CD4-positive, alpha-beta T cell treated with Interleukin-15 for 1 hour (primary cell): Measurements from ENCODE around the gene GNPAT.

Experiments
- DNase-seq: peaks from one replicate; pipeline ENCODE4 v3.0.0-alpha.2; 2020

Gene GNPAT

DNA sequence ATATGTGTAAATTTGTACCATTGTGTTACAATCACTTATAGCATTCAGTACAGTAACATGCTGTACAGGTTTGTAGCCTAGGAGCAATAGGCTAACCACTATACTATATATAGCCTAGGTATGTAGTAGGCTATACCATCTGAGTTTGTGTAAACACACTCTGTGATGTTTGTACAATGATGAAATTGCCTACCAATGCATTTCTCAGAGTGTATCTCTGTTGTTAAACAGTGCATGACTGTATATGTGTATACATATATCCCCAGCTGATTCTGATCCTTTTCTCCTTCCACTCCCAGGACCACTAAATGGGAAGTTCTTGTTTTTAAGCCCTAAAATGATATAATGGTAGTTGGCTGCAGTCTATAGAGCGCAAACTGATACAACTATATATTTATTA lies 7.8 kb downstream of the GNPAT start:
- no peak for DNase-seq

DNA sequence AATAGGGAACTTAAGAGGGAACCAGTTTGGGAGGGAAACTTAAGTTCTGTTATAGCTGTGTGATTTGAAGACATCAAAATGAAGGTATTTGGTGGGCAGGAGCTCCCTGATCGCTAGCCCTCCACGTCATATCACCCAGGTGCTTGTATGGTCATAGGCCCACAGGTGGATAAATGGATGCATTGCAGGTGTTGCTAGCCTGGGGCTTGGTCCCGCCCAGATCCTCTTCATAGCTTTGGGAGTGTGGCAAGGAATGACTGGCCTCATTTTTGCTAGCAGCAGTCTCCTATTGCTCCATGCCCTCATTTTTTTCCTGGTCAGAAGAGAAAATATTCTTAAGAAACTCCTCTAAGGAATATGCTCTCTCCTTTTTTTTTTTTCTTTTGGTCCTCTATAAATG lies 11.3 kb downstream of the GNPAT start:
- no peak for DNase-seq

DNA sequence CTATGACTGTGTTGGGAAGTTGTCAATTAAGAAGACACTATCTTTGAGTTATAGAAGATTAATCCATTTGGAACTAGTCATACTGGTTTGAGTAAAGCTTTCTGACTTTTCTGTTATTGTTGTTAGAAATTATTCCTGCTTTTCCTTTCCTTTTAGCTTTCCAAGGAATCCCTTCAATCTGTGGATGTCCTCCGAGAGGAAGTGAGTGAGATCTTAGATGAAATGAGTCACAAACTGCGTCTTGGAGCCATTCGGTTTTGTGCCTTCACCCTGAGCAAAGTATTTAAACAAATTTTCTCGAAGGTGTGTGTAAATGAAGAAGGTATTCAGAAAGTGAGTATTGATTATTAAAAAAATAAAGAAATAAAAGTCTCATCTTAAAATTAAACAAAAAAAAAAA lies 19.3 kb downstream of the GNPAT start:
- DNase-seq = no peak

GRCh38 chr1:231264642-231265041 lies 23.6 kb downstream of the GNPAT start:
- DNase-seq = no peak

DNA sequence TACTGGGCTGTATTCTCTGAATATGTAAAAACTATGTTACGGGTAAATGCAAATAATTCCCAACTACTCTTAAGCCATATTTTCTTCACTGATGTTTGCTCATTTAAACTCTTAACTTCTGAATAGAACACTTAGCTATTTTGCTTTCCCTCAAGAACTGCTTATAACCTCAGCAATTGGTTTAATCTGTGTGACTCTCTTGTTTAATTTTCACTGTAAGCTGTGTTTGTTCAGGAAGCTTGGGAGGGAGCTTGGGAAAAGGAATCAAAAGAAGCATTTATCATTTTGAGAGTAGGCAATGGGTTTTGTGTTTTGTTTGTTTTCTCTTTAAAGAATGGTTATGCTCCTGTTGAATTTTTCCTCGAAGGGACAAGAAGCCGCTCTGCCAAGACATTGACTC lies 24.4 kb downstream of the GNPAT start:
- no peak for DNase-seq

DNA sequence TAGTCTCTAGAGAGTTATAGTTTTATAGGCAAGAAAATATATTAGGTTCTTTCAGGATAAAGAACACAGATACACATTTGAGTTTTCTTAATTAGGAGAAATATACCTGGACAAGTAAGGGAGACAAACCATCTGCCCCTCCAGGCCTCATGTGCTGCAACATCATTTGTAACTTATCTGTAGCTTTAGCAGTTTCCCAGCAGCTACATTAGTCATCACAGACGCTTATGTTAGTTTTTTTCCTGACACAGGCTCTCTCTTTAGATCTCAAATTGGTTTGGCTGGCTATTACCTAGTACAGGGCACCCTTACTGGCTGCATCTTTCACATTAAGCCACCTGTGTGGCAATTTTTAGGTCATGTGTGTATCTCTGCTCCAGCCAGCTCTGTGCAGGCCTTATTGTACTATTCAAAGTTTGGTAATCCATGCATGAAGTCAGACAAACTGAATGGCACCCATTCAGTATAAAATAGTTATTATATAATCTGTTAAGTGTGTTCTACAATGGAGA lies 25.9 kb downstream of the GNPAT start:
- DNase-seq = no peak

GRCh38 chr1:231272173-231272572 lies 31.2 kb downstream of the GNPAT start:
- DNase-seq = no peak

DNA sequence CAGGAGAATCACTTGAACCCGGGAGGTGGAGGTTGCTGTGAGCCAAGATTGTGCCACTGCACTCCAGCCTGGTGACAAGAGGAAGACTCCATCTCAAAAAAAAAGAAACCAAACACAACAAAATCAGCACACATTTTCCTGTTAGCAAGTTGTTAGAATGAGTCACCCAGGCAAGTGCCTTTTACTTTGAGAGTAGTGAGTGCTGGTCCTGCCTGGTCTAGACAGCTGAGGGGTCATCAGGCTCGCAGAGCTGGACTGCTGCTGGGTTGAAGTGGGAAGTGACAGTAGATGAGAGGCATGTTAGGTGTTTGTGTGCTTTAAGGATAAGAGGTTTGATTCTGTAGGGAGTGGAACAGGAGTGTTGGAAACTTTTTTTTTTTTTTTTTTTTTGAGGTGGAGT lies 31.9 kb downstream of the GNPAT start:
- DNase-seq = no peak

- DNase-seq = no peak
Measured at GRCh38 chr1:231274119-231274825, 33.3 kb downstream of the GNPAT start.

- no peak for DNase-seq
Measured at GRCh38 chr1:231278100-231278790, 37.2 kb downstream of the GNPAT start.

DNA sequence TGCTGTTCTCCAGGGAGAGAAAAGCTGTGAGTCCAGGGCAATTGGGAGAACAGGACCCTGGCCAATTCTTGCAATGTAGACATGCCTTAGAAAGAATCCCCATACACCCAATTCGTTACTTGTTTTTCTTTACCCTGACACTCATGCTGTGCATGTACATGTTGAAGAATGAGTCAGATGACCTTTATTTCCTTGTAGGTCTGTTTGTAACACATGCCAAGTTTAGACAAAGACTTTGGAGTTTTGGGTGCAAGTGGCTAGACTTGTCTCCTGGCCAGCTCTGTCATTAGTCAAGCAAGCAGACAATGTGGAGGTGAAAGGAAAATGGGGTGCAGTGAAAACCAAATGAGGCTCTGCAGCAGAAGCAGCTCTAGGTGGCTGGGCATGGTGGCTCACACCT lies 38.1 kb downstream of the GNPAT start:
- no peak for DNase-seq

DNA sequence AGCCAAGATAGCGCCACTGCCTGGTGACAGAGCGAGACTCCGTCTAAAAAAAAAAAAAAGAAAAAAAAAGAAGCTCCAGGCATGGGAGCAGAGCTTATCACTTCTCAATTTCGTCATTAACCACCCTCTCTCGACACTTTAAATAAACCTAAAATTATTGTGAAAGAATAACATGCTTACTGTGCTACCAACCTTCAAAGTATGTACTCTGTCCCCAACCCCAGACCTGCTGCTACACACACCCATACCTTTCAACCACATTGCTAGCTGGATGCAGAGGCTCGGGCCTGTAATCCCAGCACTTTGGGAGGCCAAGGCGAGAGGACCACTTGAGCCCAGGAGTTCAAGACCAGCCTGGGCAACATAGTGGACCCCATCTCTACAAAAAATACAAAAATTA lies 38.7 kb downstream of the GNPAT start:
- no peak for DNase-seq

- DNase-seq = no peak
Measured at GRCh38 chr1:231284441-231284840, 43.4 kb downstream of the GNPAT start.

DNA sequence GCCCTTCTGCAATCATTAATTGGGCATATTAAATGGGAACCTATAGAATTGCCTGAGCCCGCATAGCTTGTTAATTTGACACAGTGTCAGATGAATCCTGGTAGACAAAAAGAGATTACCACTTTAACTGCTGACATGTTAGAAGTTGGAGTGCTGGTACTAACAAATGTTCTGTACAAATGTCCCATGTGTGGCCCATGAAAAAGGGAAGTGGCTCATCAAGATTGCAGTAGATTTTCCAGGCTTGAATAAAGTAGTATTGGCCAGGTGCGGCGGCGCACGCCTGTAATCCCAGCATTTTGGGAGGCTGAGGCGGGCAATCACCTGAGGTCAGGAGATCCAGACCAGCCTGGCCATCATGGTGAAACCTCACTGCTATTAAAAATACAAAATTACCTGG lies 45.6 kb downstream of the GNPAT start:
- no peak for DNase-seq

DNA sequence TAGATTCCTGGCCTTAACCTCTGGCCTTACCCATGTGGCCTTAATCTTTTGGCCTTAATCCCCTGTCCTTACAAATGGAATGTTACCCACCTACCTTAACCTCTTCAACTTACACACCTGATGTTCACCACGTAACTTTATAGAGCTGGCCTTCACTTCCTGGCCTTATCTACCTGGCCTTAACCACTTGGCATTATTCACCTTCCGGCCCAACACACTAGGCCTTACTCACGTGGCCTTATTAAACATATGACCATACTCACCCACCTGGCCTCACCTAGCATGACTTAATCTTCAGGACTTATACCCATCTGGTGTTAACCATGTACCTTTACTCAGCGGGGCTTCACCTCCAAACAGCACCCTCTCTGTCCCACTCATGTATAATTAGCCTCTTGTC lies 54.9 kb downstream of the GNPAT start:
- DNase-seq = no peak

DNA sequence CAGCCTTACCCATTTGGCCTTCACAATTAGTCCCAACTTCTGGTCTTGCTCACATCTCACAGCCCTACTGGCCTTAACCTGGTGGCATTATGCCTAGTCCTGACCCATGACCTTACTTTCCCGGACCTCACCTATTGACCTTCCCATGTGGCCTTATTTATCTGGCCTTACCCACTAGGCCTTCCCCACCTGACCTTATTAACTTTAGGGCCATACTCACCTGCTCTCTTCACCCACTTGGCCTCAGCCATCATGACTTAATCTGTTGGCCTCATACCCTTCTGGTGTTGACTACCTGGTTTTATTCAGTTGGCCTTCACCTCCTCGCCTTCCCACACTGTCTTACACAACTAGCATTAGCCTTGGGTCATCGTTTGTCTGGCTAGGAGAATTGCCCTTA lies 61.0 kb downstream of the GNPAT start:
- no peak for DNase-seq

DNA sequence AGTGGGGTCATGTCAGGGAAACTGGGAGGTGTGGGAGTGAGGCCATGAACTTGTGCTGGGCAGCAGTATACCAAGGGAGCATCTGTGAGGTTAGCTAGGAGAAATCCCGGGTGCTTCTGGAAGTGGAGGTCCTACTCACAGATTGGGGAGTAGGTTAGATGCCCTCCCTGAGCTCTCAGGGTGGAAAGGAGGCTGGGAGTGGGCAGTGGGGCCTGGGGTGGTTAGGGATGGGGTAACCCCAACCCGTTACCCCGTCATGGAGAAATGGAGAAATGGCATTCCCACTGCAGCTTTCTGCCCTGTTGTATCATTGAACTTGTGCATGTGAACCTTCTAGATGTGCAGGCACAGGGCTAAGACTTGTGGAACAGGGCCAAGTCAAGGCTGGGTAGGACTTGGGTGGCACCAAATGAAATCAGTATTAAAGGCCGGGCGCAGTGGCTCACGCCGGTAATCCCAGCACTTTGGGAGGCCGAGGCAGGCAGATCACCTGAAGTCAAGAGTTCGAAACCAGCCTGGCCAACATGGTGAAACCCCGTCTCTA lies 69.5 kb downstream of the GNPAT start:
- DNase-seq = no peak

DNA sequence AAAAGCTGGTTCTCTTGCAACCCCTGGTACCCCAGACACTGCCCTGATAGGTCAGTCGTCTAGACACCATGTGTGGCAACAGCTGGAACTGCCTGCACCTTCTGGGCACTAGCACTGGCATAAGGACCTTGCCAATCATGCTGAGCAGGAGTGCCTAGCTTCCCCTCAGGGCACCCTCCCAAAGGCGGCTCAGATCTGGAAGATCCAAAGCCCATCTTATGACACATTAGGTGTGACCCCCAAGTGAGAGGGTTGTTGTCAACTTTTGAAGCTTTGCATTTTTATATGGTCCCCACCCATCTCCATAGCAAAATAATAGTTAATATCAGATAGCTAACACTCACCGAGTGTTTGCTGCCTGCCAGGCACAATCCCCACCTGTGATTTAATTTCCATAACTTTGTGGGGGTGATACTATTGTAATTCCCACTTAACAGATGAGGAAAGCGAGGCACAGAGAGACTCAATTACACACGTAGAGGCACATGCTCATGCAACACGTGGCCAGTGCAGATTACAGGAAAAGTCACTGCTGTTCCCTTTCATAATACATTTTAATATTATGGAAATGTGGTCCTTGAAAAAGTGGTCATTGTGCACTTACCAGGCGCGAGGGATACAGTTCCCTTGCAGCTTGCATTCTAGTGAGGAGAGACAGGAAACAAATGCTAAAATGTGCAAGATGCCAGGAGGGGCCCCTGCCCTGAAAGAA lies 70.9 kb downstream of the GNPAT start:
- DNase-seq = no peak

DNA sequence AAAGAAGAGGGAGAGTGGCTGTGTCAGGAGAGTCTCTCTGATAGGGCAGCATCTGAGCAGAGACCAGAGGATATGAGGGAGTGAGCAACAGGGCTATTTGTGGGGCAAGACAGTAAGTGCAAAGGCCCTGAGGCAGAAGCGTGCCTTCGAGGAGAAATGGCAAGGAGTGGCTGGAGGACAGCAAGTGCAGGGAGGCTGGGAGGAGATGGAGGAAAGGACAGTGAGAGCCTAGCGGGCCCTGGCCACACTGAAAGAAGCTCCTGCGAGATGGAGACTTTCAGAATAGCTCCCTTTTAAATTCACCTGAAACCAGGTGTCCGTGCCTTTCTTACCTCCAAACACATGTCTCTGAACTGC lies 71.4 kb downstream of the GNPAT start:
- DNase-seq = no peak

- no peak for DNase-seq
Measured at GRCh38 chr1:231313661-231314060, 72.6 kb downstream of the GNPAT start.

DNA sequence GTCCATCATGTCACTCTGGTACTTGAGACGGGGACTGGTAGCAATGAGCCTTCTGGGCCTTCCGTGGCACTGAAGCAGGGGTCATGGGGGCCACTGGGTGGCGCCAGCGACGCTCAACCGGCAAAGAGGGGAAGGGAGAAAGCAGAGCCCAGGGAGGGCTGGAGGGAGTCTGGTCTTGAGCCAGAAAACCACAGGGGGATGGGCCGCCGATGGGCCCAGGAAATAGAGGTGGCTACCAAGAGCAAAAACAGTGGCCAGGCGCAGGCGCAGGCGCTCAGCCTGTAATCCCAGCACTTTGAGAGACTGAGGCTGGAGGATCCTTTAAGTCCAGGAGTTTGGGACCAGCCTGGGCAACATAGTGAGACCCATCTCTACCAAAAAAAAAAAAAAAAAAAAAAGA lies 74.9 kb downstream of the GNPAT start:
- peak; percentile 28 for DNase-seq

- DNase-seq = no peak
Measured at GRCh38 chr1:231317306-231318014, 76.4 kb downstream of the GNPAT start.

GRCh38 chr1:231318015-231318355 lies 77.0 kb downstream of the GNPAT start:
- no peak for DNase-seq
